Ovary (tissue), 9 donors: ENCODE measurements around the gene CRYGN. TPM values are rescaled to one million over a fixed set of nuclear protein-coding genes. Genes with fewer than 3 reads are reported as not detected.

ENCODE experiments used
- DNase-seq, 5 donors: peaks; one replicate each; pipeline ENCODE4 v3.0.0-alpha.2; 2019 to 2020
- H3K27ac ChIP-seq, 2 donors: fragments of 200-600 bp; one replicate each; pipeline versions ENCODE4 v1.5.1 to v1.8.0; 2019 to 2022
- H3K27me3 ChIP-seq: fragments of 200-600 bp; one replicate; pipeline ENCODE4 v1.8.0; 2022
- H3K36me3 ChIP-seq: fragments of 200-600 bp; sonication (generic); one replicate; pipeline ENCODE4 v1.5.1; 2019
- H3K4me1 ChIP-seq: one replicate; pipeline ENCODE4 v1.8.1; 2013; ENCODE audit warnings: mild to moderate bottlenecking, moderate library complexity; ENCODE audit not compliant: insufficient read depth
- H3K4me3 ChIP-seq: fragments of 200-600 bp; sonication (generic); one replicate; pipeline ENCODE4 v1.5.1; 2017
- H3K9me3 ChIP-seq, 2 donors: fragments of 200-600 bp in 1 of 2; sonication (generic) in 1 of 2; one replicate each; pipeline versions ENCODE4 v1.5.1 to v1.8.1; 2013 to 2019; ENCODE audit warnings: mild to moderate bottlenecking in 1 of 2, moderate library complexity in 1 of 2
- EP300 ChIP-seq: sonication (generic); formaldehyde crosslinking; IDR thresholded peaks from one replicate; pipeline ENCODE4 v1.6.1; 2017; ENCODE audit warnings: antibody characterized with exemption
- POLR2A ChIP-seq: fragments of 450-650 bp; IDR thresholded peaks from one replicate; pipeline ENCODE4 v1.6.1; 2017; ENCODE audit warnings: antibody characterized with exemption, mild to moderate bottlenecking, moderate library complexity
- WGBS, 3 donors: extraction: QIAGEN DNeasy Blood & Tissue Kit in 1 of 3; methylation state at CpG; one replicate each; pipeline versions ENCODE4 v1.1.5 to v1.1.7; 2013 to 2017; 5-methylcytosine and 5-hydroxymethylcytosine counted together
- intact Hi-C, 4 donors: fragments of 100-400 bp; cut with DNase I; formaldehyde crosslinking; loops; one replicate each; pipeline versions ENCODE4 v1.11.0 to v1.15.1; 2022 to 2023
- polyA plus RNA-seq, 2 donors: library from polyadenylated mRNA; stranded (reverse); fragments of 200-250 nt in 1 of 2; fragments of 350-450 nt in 1 of 2; fragmentation: Illumina TruSeq in 1 of 2; extraction: RNeasy Lipid Tissue Mini Kit (QIAGEN cat#74804) in 1 of 2; gene quantifications; one replicate each; pipeline ENCODE4 v1.2.3, GENCODE V29; 2013 to 2014
- total RNA-seq, 7 donors: library from RNA; depleted of rRNA in 2 of 7; stranded (reverse); fragments of >200 nt in 2 of 7; fragmentation: NEBNext Ultra II Directional in 3 of 7; extraction: Animal tissue kit (Norgen Biotek cat#: 25700) in 3 of 7; gene quantifications; one replicate each; pipeline versions ENCODE4 v1.1.0 to v1.2.4, GENCODE V29; 2016 to 2023
- TF ChIP-seq, protein P1 (sequence below), 3 donors: fragments of 450-650 bp in 2 of 3; fragments of 200-600 bp in 1 of 3; IDR thresholded peaks; one replicate each; pipeline versions ENCODE4 v1.5.1 to v1.8.0; 2016 to 2022; ENCODE audit warnings: antibody characterized with exemption in 3 of 3, mild to moderate bottlenecking in 1 of 3
- donor health status: DM: no; HTN: no; CAD: no; lungs with moderate emphysema.
- donor health status: DM: no; HTN: no; CAD: no.
- donor health status: Bipolar disorder and iron deficiency.
- donor health status: DM: yes; HTN: yes; CAD: no.
- donor health status: DM: no; HTN: no; CAD: no.
- donor health status: DM: yes; HTN: yes; CAD: no.

CRYGN gene
- total and polyA plus RNA-seq, 9 donors, result 0.24 to 2.3 (median 0.67) TPM; not detected in 2

GRCh38 chr7:151384776-151385625 is 54.9 kb downstream of the CRYGN start:
- DNase-seq, result peak in 1 of 5 donors; percentile 29
- no peak overlapping the region for H3K4me3 ChIP-seq
- peaks cover 3% of the 10 kb centered on the region for H3K27me3 ChIP-seq
- no peaks in the 10 kb centered on the region for H3K9me3 ChIP-seq
- peaks cover 10% of the 10 kb centered on the region for H3K4me1 ChIP-seq
- whole genome bisulfite sequencing, 3 donors, result 89 to 93% (median 91%) methylated on average over 24 to 26 of the region's 26 CpGs
- intact Hi-C loops, result no loop called here
- no peaks in the 10 kb centered on the region for H3K36me3 ChIP-seq
- TF ChIP-seq POLR2A, result no peak
- TF ChIP-seq, protein P1, sequence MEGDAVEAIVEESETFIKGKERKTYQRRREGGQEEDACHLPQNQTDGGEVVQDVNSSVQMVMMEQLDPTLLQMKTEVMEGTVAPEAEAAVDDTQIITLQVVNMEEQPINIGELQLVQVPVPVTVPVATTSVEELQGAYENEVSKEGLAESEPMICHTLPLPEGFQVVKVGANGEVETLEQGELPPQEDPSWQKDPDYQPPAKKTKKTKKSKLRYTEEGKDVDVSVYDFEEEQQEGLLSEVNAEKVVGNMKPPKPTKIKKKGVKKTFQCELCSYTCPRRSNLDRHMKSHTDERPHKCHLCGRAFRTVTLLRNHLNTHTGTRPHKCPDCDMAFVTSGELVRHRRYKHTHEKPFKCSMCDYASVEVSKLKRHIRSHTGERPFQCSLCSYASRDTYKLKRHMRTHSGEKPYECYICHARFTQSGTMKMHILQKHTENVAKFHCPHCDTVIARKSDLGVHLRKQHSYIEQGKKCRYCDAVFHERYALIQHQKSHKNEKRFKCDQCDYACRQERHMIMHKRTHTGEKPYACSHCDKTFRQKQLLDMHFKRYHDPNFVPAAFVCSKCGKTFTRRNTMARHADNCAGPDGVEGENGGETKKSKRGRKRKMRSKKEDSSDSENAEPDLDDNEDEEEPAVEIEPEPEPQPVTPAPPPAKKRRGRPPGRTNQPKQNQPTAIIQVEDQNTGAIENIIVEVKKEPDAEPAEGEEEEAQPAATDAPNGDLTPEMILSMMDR (IDR thresholded peaks at IDR 0.05), result no peak
- no peak for TF ChIP-seq EP300
- no peak overlapping the region for H3K27ac ChIP-seq

DNA sequence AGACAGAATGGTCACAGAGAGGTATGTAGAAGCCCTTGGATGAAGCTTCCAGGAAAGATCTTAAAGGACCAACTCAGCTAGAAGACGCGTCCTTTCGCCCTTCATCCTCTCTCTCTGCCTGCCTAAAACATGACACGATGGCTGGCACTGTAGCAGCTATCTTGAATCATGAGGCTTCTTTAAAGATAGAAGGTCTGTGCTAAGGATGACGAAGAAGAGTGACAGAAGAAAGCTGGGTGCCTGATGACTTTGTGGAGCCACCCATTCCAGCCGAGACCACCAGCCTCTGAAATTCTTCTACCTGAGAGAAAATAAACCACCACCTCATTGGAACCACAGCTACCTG is 55.6 kb downstream of the CRYGN start:
- 89 to 94% (median 89%) methylated on average over 6 of the region's 6 CpGs for WGBS, 3 donors
- Histone ChIP-seq H3K4me3 (no peak overlapping the region), H3K4me1 (peaks cover 10% of the 10 kb centered on the region), H3K27me3 (peaks cover 3% of the 10 kb centered on the region), H3K36me3 (no peaks in the 10 kb centered on the region), H3K9me3 (no peaks in the 10 kb centered on the region), H3K27ac (no peak overlapping the region)
- TF ChIP-seq EP300 (no peak), POLR2A (no peak)
- TF ChIP-seq, protein P1 (IDR thresholded peaks at IDR 0.05), result no peak
- intact Hi-C loops, result no loop called here
- DNase-seq, result no peak

- Histone ChIP-seq H3K4me3 (no peak overlapping the region), H3K27me3 (peaks cover 3% of the 10 kb centered on the region), H3K9me3 (no peaks in the 10 kb centered on the region), H3K4me1 (peaks cover 10% of the 10 kb centered on the region), H3K36me3 (no peaks in the 10 kb centered on the region), H3K27ac (no peak overlapping the region)
- DNase-seq, result peak in 1 of 5 donors; percentile 17
- WGBS, 3 donors, result 77 to 91% (median 88%) methylated on average over 15 of the region's 15 CpGs
- TF ChIP-seq POLR2A (no peak), EP300 (no peak)
- TF ChIP-seq, protein P1 (IDR thresholded peaks at IDR 0.05), result no peak
- intact Hi-C loops, result no loop called here
Observed at GRCh38 chr7:151383638-151384351, 56.1 kb downstream of the CRYGN start.

- no peak overlapping the region for H3K4me3 ChIP-seq
- TF ChIP-seq EP300 (no peak), POLR2A (no peak)
- TF ChIP-seq, protein P1 (IDR thresholded peaks at IDR 0.05), result no peak
Observed at GRCh38 chr7:151382079-151382885, 57.7 kb downstream of the CRYGN start.

More at GRCh38 chr7:151382079-151382885, 57.7 kb downstream of the CRYGN start:
- Histone ChIP-seq H3K4me1 (peaks cover 10% of the 10 kb centered on the region), H3K27me3 (peaks cover 3% of the 10 kb centered on the region), H3K36me3 (no peaks in the 10 kb centered on the region), H3K27ac (no peak overlapping the region), H3K9me3 (no peaks in the 10 kb centered on the region)
- intact Hi-C loops, result no loop called here
- 19 to 36% (median 33%) methylated on average over 27 to 37 of the region's 37 CpGs for WGBS, 3 donors
- DNase-seq, result peak in 1 of 5 donors; percentile 53
